UCSD-AML1 (cell line): ENCODE results near the gene NXPE1.
"Not testable (repeated sequence)": the region's sequence is repeated elsewhere in the genome, so short reads cannot be mapped to it uniquely, and the experiment has no call there.

ENCODE experiments used
- DNase-seq: peaks from one replicate; lab custom pipeline; 2025; ENCODE audit not compliant: unreplicated experiment; lab: John Stamatoyannopoulos, UW

NXPE1 gene

GRCh38 chr11:114559425-114560310, at the start of gene NXPE1:
Gene NXPE1 (minus strand): TSS chr11:114559881. CDS start chr11:114551201, 8,680 bp downstream.
- DNase-seq = no peak

- DNase-seq = no peak
Observed at GRCh38 chr11:114609429-114609828, 49.7 kb upstream of the NXPE1 start.

GRCh38 chr11:114608605-114609004, 48.9 kb upstream of the NXPE1 start:
- DNase-seq = not testable (repeated sequence)

GRCh38 chr11:114607753-114608459, 48.2 kb upstream of the NXPE1 start:
- DNase-seq = no peak

- not testable (repeated sequence) for DNase-seq
Observed at GRCh38 chr11:114606802-114607075, 47.1 kb upstream of the NXPE1 start.

GRCh38 chr11:114606003-114606801, 46.5 kb upstream of the NXPE1 start:
- DNase-seq = no peak

GRCh38 chr11:114605370-114605769, 45.7 kb upstream of the NXPE1 start:
- no peak for DNase-seq

GRCh38 chr11:114604886-114605285, 45.2 kb upstream of the NXPE1 start:
- no peak for DNase-seq

- DNase-seq = no peak
Observed at GRCh38 chr11:114604179-114604813, 44.6 kb upstream of the NXPE1 start.

- not testable (repeated sequence) for DNase-seq
Observed at GRCh38 chr11:114603151-114603550, 43.5 kb upstream of the NXPE1 start.

- no peak for DNase-seq
Observed at GRCh38 chr11:114598461-114598860, 38.8 kb upstream of the NXPE1 start.

- DNase-seq = no peak
Observed at GRCh38 chr11:114596175-114596919, 36.7 kb upstream of the NXPE1 start.

GRCh38 chr11:114595571-114595970, 35.9 kb upstream of the NXPE1 start, which contains the start of gene NXPE4:
Gene NXPE4 (minus strand): TSS chr11:114595786. CDS start chr11:114594759, 1,027 bp downstream.
- no peak for DNase-seq

- DNase-seq = no peak
Observed at GRCh38 chr11:114594703-114595102, 35.0 kb upstream of the NXPE1 start.

- no peak for DNase-seq
Observed at GRCh38 chr11:114587398-114587953, 27.8 kb upstream of the NXPE1 start.

- DNase-seq = no peak
Observed at GRCh38 chr11:114586797-114587196, 27.1 kb upstream of the NXPE1 start.

GRCh38 chr11:114571712-114572111, 12.0 kb upstream of the NXPE1 start:
- no peak for DNase-seq

GRCh38 chr11:114569801-114570200, 10.1 kb upstream of the NXPE1 start:
- no peak for DNase-seq

GRCh38 chr11:114566276-114566675, 6.6 kb upstream of the NXPE1 start:
- no peak for DNase-seq

GRCh38 chr11:114564831-114565230, 5.2 kb upstream of the NXPE1 start:
- DNase-seq = no peak
